ENCODE results near the gene PHETA2. TPM values are rescaled to one million over a fixed set of nuclear protein-coding genes. Genes with fewer than 3 reads are reported as not detected.
A peak's percentile ranks its signal among the peaks of the same experiment; 100 is the strongest.

Gene PHETA2
- total and polyA plus RNA-seq, 2 of the 13 experiments (the other 11 are each of a cell fraction or from before 2014, with no cell fraction given), result 0.07 TPM; not detected in 1

GRCh38 chr22:42079319-42080251 lies 5.5 kb downstream of the PHETA2 start, which contains the start of gene SMDT1 (continued):
- TF ChIP-seq THAP11 (CRISPR knock-in tag; IDR thresholded peaks at IDR 0.05) (peak; percentile 84), KDM3A (CRISPR knock-in tag; IDR thresholded peaks at IDR 0.05; ENCODE audit: low read depth) (peak; percentile 70; the same call in 1 of the 2 replicates), ZBTB42 (CRISPR knock-in tag; IDR thresholded peaks at IDR 0.05) (peak; percentile 62; the same call in 1 of the 2 replicates), TOE1 (CRISPR knock-in tag; IDR thresholded peaks at IDR 0.05) (no peak), ZNF616 (CRISPR knock-in tag; IDR thresholded peaks at IDR 0.05; ENCODE audit: low read depth) (no peak), BHLHE40 (IDR thresholded peaks at IDR 0.05; ENCODE audit: low read length) (peak; percentile 87), ZNF879 (CRISPR knock-in tag; IDR thresholded peaks at IDR 0.05) (0 out of 2 replicates have a peak, but pooled peaks have one; percentile 38), MLXIP (CRISPR knock-in tag; IDR thresholded peaks at IDR 0.05; ENCODE audit: borderline replicate concordance) (no peak), NFIC (IDR thresholded peaks at IDR 0.05; ENCODE audit: low read length) (no peak), ZNF776 (CRISPR knock-in tag; IDR thresholded peaks at IDR 0.05) (peak; percentile 47; the same call in 1 of the 2 replicates), PHF8 (CRISPR knock-in tag; IDR thresholded peaks at IDR 0.05) (peak; percentile 91), ZNF501 (CRISPR knock-in tag; IDR thresholded peaks at IDR 0.05) (peak; percentile 90), SP4 (CRISPR knock-in tag; IDR thresholded peaks at IDR 0.05) (peak; percentile 21; the same call in 1 of the 2 replicates), ZNF670 (CRISPR knock-in tag; IDR thresholded peaks at IDR 0.05; ENCODE audit: borderline replicate concordance) (no peak; the same call in 1 of the 2 replicates), SCMH1 (CRISPR knock-in tag; IDR thresholded peaks at IDR 0.05; ENCODE audit: borderline replicate concordance) (no peak), KLF15 (CRISPR knock-in tag; IDR thresholded peaks at IDR 0.05; ENCODE audit: borderline replicate concordance) (peak; percentile 75; the same call in 1 of the 2 replicates), ATF4 (CRISPR knock-in tag; IDR thresholded peaks at IDR 0.05) (no peak), CAMTA2 (CRISPR knock-in tag; IDR thresholded peaks at IDR 0.05; ENCODE audit: borderline replicate concordance) (no peak; the same call in 1 of the 2 replicates), ZNF577 (CRISPR knock-in tag; IDR thresholded peaks at IDR 0.05; ENCODE audit: borderline replicate concordance, low read depth) (no peak), ZNF7 (CRISPR knock-in tag; IDR thresholded peaks at IDR 0.05) (no peak), MTA3 (CRISPR knock-in tag; IDR thresholded peaks at IDR 0.05) (no peak), ZBTB26 (CRISPR knock-in tag; IDR thresholded peaks at IDR 0.05; ENCODE audit: borderline replicate concordance) (no peak; the same call in 1 of the 2 replicates)
- TF ChIP-seq, protein P1, sequence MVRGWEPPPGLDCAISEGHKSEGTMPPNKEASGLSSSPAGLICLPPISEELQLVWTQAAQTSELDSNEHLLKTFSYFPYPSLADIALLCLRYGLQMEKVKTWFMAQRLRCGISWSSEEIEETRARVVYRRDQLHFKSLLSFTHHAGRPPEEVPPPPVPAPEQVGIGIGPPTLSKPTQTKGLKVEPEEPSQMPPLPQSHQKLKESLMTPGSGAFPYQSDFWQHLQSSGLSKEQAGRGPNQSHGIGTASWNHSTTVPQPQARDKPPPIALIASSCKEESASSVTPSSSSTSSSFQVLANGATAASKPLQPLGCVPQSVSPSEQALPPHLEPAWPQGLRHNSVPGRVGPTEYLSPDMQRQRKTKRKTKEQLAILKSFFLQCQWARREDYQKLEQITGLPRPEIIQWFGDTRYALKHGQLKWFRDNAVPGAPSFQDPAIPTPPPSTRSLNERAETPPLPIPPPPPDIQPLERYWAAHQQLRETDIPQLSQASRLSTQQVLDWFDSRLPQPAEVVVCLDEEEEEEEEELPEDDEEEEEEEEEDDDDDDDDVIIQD (CRISPR knock-in tag; IDR thresholded peaks at IDR 0.05; ENCODE audit: low read depth), result no peak
